HT1080 (cell line): Measurements from ENCODE around the gene ZNF552. TPM values are rescaled to one million over a fixed set of nuclear protein-coding genes. Genes with fewer than 3 reads are reported as not detected.
"Not testable (repeated sequence)": the region's sequence is repeated elsewhere in the genome, so short reads cannot be mapped to it uniquely, and the experiment has no call there.

Experiments
- DNase-seq: peaks from one replicate; pipeline ENCODE4 v3.0.0-alpha.2; 2015; ENCODE audit warnings: low read depth
- polyA plus RNA-seq, 2 experiments: library from polyadenylated mRNA; depleted of rRNA; stranded (reverse); fragments of >200 nt; gene quantifications; 2 replicates each; pipeline ENCODE4 v1.2.3, GENCODE V29; 2015
- total RNA-seq: library from RNA; depleted of rRNA; stranded (reverse); fragments of >200 nt; shearing (Covaris generic); gene quantifications from 2 replicates; pipeline ENCODE4 v1.2.3, GENCODE V29; 2014; rRNA removed

ZNF552 gene
- total RNA-seq, result 6.7 and 8.0 TPM in 2 replicates
- polyA plus RNA-seq (2015; cell fraction: cytosol; rRNA removed), result 3.4 and 3.5 TPM in 2 replicates
- polyA plus RNA-seq (2015; cell fraction: nucleus; rRNA removed), result 9.2 and 10.1 TPM in 2 replicates

DNA sequence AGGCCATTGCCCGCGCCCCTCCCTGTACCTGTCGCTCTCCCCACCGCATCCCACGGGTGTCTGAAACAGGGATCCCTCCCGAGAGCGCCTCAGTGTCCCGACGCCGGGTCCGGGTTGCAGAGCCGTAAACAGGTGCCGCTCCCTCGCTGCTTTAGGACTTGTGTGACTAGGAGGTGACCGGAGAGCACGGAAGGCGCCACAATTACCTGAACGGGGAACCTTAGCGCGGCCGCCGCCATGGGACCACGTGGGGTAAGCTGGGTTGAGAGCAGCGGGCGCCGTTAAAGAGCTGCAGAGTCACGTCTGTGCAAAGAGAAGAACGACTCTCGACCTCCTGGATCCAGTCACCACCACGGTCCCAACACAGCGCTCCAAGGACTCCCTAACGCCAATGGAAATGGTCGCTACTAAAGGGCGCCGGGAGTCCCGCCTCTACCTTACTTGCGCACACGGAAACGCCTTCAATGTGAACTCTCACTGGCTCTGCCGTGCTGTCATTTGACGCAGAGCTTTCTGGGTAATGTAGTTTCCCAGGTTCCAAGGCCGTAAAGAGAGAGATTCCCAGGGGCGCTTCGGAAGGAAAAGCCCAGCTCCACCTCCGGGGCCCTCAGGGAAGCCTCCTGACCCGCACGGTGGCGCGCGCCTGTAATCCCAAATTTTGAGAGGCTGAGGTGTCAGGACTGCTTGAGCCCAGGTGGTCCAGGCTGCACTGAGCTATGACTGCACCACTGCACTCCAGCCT is at the start of gene ZNF552:
Gene ZNF552, minus strand, starts transcription at position 409 of the 742 bp plus-strand sequence. Its CDS starts 170 bp downstream, at position 239.
- peak; percentile 87 for DNase-seq

DNA sequence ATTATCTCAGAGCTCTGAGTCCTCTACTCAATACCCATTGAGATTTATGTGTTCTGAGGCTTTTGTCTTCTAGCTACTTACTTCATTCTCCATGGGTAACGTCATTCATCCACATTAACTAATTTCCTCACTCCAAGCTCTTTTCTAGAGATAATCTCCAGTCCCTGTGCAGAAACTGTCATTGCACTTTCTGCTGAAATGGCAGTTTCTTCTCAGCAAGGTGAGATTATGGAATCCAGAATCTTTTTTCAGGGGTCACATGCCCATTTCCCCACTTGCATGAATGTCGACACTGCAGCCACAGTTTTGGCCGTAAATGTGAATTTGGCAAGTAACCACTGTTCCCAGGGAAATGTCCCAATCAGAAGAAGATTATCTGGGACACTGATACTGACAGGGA is 47.6 kb upstream of the ZNF552 start:
- DNase-seq, result not testable (repeated sequence)

DNA sequence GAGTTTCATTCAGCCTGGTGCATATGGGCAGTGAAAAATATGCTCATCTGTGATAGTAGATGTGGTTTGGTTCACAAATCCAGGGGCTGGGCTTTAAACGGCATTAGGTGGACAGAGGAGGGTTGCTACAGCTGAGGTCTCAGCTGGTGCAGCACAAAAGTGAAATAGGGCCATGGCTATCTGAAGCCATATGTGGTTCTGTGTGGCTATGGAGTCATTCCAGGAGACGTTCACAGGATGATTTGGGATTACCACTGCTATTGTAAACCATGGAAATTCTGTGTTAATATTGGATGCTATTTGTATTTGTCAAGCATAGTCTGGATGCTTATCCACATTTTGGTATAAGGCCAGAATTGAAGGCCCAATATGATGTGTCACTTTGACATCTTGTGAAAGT is 39.4 kb upstream of the ZNF552 start:
- not testable (repeated sequence) for DNase-seq

DNA sequence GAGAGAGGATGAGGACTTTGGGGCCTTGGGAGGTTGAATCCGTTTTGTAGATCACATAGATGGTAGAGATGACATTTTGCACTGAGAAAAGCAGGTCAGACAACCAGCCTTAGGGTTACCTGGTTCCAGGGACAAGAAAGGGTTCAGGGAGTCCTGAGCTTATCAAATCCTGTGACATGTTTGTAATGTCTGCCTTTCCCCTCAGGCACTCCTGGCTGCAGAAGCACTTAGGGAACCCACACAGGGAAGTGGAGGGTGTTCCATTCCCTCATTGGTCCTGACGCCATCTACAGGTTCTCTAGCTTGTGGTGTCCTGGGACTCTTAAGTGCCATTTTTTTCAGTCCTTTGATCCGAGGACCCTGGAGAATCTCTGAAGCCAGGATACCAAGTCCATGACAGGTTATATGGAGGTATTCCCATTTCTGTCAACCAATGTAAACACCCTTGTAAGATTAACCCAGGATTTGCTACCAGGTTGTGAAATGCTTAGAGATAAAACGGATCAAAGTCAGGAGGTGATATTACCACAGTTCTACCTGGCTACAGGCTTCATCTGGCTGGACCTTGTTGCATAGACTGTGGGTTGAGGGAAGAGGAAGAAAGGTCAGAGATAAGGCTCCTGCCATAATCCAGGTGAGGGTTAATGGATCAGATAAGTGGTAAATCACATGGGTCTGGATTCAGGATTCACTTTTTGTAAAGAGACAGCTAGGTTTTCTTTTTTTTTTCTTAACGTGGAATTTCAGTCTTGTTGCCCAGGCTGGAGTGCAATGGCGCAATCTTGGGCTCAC is 37.3 kb upstream of the ZNF552 start:
- DNase-seq, result not testable (repeated sequence)

DNA sequence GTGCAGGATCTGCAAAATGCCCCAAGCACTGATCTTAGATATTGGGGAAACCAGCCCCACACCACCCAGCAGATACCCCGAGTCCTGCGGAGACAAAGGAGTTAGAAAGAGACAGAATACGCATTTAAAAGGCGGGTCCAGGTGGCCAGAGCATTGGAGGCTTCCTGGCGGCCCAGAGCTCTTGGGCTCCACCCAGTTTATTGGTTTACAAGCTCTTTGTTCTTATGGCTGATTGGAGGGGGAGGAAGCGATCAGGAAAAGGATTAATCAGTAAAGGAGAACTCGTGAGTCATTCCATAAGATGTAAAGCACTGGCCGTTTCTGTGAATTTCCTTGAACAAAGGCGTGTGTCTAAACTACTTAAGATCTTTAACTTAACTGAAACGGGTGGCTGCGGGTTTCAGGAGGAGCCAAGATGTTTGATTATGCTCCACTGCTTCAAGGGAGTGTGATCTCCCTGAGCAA is 35.9 kb upstream of the ZNF552 start:
- peak; percentile 54 for DNase-seq

DNA sequence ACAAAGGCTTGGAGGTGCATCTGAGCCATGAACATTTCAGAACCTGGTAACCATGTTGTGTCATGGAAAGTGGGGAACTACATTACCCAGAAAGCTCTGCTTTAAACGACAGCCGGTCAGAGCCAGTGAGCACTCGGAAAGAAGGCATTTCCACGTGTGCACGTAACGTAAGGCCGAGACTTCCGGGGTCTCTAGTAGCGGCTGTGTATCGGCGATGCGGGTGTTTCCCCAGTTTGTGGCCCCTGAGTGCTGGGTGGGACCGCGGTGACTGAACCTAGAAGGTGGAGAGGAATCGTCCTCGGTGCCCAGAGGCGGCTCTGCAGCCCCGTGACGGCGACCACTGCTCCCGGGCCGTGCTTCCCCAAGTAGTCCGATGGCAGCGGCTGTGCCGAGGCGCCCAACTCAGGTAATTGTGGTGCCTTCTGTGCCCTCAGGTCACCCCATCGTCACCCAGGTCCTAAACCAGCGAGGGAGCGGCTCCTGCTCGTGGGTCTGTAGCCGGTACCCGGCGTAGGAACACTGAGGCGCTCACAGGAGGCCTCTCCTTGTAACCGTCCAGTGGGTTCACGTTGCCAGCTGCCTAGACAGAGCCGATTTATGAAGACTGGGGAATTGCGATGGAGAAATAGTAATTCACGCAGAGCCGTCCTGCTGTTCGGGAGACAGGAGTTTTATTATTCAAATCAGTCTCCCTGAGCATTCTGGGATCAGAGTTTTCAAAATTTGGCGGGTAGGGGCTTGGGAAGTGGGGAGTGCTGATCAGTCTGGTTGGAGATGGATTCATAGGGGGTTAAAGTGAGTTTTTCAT is 35.2 kb upstream of the ZNF552 start, which contains the start of gene ZNF587:
Gene ZNF587, plus strand, starts transcription at position 194 of the 808 bp plus-strand sequence. Its CDS starts 180 bp downstream, at position 374.
- DNase-seq, result peak; percentile 77

DNA sequence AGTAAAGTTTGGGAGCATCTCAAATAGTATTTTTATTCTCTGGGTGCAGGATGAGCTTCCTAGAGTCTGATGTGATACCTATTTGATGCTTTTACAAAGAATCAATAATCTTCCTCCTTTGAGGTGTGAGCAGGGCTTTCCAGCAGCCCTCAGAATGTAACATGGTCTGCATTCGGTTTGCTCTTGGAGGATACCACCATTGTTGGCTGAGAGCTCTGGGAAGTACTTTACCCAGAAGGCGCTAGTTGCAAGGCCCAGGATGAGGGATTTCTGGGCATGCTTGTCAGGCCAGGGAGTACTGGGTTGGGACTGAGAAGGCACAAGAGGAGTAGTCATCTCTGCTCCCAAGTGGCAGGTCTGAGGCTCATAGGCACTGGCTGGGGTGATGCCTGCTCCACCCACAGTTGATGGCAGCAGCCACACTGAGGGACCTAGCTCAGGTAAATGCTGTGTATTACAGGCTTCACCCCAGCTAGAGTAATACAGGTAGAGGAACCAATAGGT is 34.5 kb upstream of the ZNF552 start:
- DNase-seq, result not testable (repeated sequence)

DNA sequence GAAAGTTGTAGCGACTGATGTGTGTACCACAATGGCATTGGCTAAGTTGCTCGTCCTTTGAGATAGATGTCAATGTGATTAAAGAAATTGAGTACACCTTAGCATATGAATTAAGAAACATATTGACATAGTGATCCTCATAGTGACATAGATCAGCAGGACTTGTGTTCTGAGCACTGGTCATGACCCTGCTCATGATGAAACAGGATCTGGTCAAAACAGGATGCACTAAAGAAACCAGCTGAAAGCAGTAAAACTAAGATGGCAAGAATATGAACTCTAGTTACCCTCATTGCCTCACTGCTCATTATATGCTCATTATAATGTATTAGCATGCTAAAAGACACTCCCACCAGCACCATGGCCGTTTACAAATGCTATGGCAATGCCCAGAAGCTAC is 32.5 kb upstream of the ZNF552 start:
- DNase-seq, result not testable (repeated sequence)

DNA sequence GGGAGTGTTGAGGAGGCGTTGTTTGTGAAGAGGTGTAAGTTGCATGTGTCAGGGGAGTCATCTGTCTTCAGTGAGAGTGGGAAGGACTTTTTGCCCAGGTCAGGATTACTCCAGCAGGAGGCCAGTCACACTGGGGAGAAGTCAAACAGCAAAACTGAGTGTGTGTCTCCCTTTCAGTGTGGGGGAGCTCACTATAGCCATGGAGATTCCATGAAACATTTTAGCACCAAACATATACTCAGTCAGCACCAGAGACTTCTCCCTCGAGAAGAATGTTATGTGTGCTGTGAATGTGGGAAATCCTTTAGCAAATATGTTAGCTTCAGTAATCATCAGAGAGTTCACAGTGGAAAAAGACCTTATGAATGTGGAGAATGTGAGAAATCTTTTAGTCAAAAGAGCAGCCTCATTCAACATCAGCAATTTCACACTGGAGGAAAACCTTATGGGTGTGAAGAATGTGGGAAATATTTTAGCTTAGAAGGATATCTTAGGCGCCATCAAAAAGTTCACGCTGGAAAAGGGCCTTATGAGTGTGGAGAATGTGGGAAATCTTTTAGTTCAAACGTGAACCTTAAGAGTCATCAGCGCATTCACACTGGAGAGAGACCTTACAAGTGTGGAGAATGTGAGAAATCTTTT is 26.5 kb upstream of the ZNF552 start:
- no peak for DNase-seq

DNA sequence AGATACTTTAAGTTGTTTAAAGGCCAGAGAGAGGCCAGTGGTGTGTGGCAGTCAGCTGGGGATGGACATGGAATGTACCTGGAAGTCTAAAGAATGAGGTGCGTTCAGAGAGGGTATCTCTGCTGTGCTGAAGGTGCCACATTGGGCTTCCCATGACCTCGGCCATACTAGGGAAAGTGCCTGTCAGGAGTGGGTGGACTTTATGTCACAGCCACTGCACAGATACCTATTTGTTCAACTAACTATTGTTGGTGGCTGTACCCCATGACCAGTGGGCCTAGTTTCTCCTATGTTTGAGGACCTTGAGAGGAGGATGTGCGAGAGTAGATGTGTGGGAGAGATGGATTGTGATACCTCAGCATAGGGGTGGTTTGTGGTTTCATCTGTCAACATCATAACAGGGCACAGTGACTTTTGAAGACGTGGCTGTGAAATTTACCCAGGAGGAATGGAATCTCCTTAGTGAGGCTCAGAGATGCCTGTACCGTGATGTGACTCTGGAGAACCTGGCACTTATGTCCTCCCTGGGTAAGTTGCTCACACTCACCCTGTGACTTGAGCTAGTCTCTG is 24.0 kb upstream of the ZNF552 start:
- not testable (repeated sequence) for DNase-seq

DNA sequence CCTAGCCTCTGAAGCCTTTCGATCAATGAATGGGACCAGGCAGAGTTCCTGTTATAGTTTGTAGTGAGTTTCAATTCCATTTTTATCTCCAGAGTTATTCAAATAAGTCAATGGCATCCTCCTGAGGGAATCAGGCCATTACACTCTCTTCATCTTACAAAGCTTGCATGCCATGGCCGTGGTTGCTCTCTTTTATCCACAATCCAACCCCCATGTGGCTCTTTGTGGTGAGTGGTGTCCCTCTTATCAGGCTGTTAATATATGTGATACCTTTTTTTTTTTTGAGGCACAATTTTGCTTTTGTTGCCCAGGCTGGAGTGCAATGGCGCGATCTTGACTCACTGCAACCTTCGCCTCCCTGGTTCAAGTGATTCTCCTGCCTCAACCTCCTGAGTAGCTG is 22.3 kb upstream of the ZNF552 start:
- not testable (repeated sequence) for DNase-seq

DNA sequence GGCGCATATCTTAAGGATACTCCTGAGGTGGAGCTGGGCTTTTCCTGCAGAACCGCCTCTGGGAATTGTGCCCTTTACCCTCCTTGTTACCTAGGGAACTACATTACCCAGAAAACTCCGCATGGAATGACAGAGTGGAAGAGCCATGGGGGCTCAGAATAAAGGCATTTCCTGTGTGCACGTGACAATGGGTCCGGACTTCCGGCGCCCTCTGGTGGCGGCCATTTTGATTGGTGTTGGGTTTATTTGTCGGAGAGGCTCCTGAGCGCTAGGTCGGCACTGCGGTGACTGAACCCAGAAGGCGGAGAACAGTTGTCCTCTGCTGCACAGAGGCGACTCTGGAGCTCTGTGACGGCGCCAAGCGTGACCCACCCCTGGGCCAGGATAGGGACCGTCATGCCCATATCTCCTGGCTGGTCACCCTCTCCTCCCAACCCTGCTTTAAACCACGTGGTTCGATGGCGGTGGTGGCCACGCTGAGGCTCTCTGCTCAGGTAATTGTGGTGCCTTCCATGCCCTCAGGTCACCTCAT is 15.4 kb upstream of the ZNF552 start, which contains the start of gene ZNF587B:
Gene ZNF587B, plus strand, starts transcription at position 229 of the 532 bp plus-strand sequence. Its CDS starts 230 bp downstream, at position 459.
- DNase-seq, result peak; percentile 32

DNA sequence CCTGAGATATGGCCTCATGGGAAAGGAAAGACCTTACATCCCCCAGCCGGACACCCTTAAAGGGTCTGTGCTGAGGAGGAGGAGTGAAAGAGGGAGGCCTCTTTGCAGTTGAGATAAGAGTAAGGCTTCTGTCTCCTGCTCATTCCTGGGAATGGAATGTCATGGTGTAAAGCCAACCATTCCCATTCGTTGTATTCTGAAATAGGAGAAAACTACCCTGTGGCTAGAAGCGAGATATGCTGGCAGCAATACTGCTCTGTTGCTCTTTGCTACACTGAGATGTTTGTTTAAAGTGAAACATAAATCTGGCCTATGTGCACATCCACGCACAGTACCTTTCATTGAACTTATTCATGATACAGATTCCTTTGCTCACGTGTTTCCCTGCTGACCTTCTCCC is 14.6 kb upstream of the ZNF552 start:
- DNase-seq, result no peak

DNA sequence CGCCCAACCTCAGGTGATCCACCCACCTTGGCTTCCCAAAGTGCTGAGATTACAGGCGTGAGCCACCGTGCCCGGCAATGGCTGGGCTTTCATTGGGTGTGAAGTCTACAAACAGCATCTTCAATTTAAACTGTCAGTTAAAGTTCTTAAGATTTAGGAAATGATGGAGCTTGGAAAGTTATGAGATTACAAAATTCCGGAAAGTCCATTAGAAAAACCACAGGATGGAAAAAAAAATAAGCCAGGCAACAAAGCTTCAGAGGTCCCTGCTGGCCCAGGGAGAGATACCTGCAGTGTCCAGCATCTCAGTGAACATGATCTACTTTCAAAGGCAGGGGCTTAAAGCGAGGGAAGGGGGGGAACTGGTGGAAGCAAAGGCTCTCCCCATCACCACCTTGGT is 10.8 kb upstream of the ZNF552 start:
- no peak for DNase-seq

DNA sequence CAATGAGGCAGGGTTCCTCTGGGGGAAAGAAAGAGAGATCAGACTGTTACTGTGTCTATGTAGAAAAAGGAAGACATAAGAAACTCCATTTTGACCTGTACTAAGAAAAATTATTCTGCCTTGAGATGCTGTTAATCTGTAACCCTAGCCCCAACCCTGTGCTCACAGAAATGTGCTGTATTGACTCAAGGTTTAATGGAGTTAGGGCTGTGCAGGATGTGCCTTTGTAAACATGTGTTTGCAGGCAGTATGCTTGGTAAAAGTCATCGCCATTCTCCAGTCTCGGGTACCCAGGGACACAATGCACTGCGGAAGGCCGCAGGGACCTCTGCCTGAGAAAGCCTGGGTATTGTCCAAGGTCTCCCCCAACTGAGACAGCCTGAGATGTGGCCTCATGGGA is 8.9 kb upstream of the ZNF552 start:
- DNase-seq, result not testable (repeated sequence)

DNA sequence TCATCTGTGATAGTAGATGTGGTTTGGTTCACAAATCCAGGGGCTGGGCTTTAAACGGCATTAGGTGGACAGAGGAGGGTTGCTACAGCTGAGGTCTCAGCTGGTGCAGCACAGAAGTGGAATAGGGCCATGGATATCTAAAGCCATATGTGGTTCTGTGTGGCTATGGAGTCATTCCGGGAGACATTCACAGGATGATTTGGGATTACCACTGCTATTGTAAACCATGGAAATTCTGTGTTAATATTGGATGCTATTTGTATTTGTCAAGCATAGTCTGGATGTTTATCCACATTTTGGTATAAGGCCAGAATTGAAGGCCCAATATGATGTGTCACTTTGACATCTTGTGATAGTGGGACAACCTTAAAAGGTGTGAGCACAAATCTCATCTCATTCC is 8.4 kb upstream of the ZNF552 start:
- not testable (repeated sequence) for DNase-seq

DNA sequence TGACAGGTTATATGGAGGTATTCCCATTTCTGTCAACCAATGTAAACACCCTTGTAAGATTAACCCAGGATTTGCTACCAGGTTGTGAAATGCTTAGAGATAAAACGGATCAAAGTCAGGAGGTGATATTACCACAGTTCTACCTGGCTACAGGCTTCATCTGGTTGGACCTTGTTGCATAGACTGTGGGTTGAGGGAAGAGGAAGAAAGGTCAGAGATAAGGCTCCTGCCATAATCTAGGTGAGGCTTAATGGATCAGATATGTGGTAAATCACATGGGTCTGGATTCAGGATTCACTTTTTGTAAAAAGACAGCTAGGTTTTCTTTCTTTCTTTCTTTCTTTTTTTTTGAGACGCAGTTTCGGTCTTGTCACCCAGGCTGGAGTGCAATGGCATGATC is 6.8 kb upstream of the ZNF552 start:
- not testable (repeated sequence) for DNase-seq

DNA sequence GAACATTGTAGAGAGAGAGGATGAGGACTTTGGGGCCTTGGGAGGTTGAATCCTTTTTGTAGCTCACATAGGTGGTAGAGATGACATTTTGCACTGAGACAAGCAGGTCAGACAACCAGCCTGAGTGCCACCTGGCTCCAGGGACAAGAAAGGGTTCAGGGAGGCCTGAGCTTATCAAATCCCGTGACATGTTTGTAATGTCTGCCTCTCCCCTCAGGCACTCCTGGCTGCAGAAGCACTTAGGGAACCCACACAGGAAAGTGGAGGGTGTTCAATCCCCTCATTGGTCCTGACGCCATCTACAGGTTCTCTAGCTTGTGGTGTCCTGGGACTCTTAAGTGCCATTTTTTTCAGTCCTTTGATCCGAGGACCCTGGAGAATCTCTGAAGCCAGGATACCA is 6.4 kb upstream of the ZNF552 start:
- DNase-seq, result not testable (repeated sequence)

DNA sequence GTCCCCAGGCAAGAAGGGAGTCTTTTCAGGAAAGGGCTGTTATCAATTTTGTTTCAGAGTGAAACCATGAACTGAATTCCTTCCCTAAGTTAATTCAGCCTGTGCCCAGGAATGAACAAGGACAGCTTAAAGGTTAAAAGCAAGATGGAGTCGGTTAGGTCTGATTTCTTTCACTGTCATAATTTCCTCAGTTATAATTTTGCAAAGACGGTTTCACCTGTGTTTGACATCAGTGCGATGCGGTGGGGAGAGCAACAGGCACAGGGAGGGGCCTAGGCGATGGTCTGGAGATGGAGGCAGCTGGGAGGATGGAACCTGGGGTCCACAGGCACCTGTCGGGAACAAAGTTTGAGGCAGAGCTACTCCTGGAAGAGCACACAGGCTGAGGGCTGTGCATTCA is 5.9 kb upstream of the ZNF552 start:
- no peak for DNase-seq
